GM23248 (cell line): Measurements from ENCODE around the gene C10orf71. TPM values are rescaled to one million over a fixed set of nuclear protein-coding genes. Genes with fewer than 3 reads are reported as not detected.

Experiments
- DNase-seq: peaks from one replicate; pipeline ENCODE4 v3.0.0-alpha.2; 2015
- H2AFZ ChIP-seq: fragments of 200-600 bp; sonication (generic); 2 replicates; pipeline ENCODE4 v1.6.1; 2016; ENCODE audit warnings: antibody characterized with exemption
- H3F3A ChIP-seq: fragments of 200-600 bp; sonication (generic); 2 replicates; pipeline ENCODE4 v1.6.1; 2016; ENCODE audit warnings: mild to moderate bottlenecking, antibody characterized with exemption, mixed run types; ENCODE audit not compliant: insufficient read depth
- H3K27ac ChIP-seq: fragments of 200-600 bp; sonication (generic); 2 replicates; pipeline ENCODE4 v1.5.1; 2016; ENCODE audit warnings: mild to moderate bottlenecking
- H3K27me3 ChIP-seq: fragments of 200-600 bp; sonication (generic); replicated peaks from 2 replicates; pipeline ENCODE4 v1.6.1; 2016; ENCODE audit warnings: mild to moderate bottlenecking; ENCODE audit not compliant: insufficient read depth
- H3K36me3 ChIP-seq: fragments of 200-600 bp; sonication (generic); 2 replicates; pipeline ENCODE4 v1.6.1; 2016; ENCODE audit warnings: low read depth, mild to moderate bottlenecking
- H3K4me1 ChIP-seq: fragments of 200-600 bp; sonication (generic); 2 replicates; pipeline ENCODE4 v1.6.1; 2016; ENCODE audit warnings: mild to moderate bottlenecking; ENCODE audit not compliant: insufficient read depth
- H3K4me2 ChIP-seq: fragments of 200-600 bp; sonication (generic); one replicate; pipeline ENCODE4 v1.6.1; 2016; ENCODE audit warnings: mild to moderate bottlenecking; ENCODE audit not compliant: unreplicated experiment
- H3K4me3 ChIP-seq: fragments of 200-600 bp; sonication (generic); 2 replicates; pipeline ENCODE4 v1.5.1; 2016; ENCODE audit warnings: mild to moderate bottlenecking
- H3K79me2 ChIP-seq: fragments of 200-600 bp; sonication (generic); 2 replicates; pipeline ENCODE4 v1.6.1; 2016; ENCODE audit warnings: mild to moderate bottlenecking; ENCODE audit not compliant: insufficient read depth
- H3K9ac ChIP-seq: fragments of 200-600 bp; sonication (generic); 2 replicates; pipeline ENCODE4 v1.6.1; 2016; ENCODE audit warnings: mild to moderate bottlenecking
- H3K9me2 ChIP-seq: fragments of 200-600 bp; sonication (generic); 2 replicates; pipeline ENCODE4 v1.6.1; 2016; ENCODE audit warnings: mixed run types, mild to moderate bottlenecking, moderate library complexity; ENCODE audit not compliant: insufficient read depth
- H3K9me3 ChIP-seq: fragments of 200-600 bp; sonication (generic); one replicate; pipeline ENCODE4 v1.6.1; 2017; ENCODE audit warnings: low read depth
- H4K20me1 ChIP-seq: fragments of 200-600 bp; sonication (generic); 2 replicates; pipeline ENCODE4 v1.6.0; 2016; ENCODE audit not compliant: insufficient read depth
- EZH2 ChIP-seq: fragments of 200-600 bp; sonication (generic); IDR thresholded peaks from 2 replicates; pipeline ENCODE4 v1.6.1; 2018; ENCODE audit warnings: antibody characterized with exemption, mild to moderate bottlenecking; ENCODE audit not compliant: insufficient read depth, poor library complexity, severe bottlenecking
- EZH2phosphoT487 ChIP-seq: fragments of 200-600 bp; sonication (generic); IDR thresholded peaks from 2 replicates; pipeline ENCODE4 v1.6.1; 2018; ENCODE audit warnings: antibody characterized with exemption, moderate library complexity, mild to moderate bottlenecking, low read depth; ENCODE audit not compliant: insufficient read depth
- WGBS, 2 experiments: methylation state at CpG; one replicate each; pipeline ENCODE4 v1.1.6; 2015 to 2017; ENCODE audit warnings: low lambda C conversion rate in 2 of 2, low coverage in 1 of 2; ENCODE audit errors: missing lambda C conversion rate in 2 of 2; 5-methylcytosine and 5-hydroxymethylcytosine counted together
- in situ Hi-C: fragments of 300-500 bp; cut with MboI; formaldehyde crosslinking; loops from 2 replicates; pipeline ENCODE4 v1.15.0; 2020
- polyA plus RNA-seq: library from polyadenylated mRNA; unstranded; fragments of >200 nt; fragmentation: Nextera tagmentation; extraction: Ambion mirVana; gene quantifications from 2 replicates; pipeline ENCODE4 v1.2.1, GENCODE V29; 2016
- total RNA-seq: library from RNA; depleted of rRNA; stranded (reverse); fragments of >200 nt; shearing (Covaris generic); gene quantifications from 2 replicates; pipeline ENCODE4 v1.2.3, GENCODE V29; 2014

The C10orf71 gene
- total and polyA plus RNA-seq, 2 experiments from 2014 or later, result not detected

DNA sequence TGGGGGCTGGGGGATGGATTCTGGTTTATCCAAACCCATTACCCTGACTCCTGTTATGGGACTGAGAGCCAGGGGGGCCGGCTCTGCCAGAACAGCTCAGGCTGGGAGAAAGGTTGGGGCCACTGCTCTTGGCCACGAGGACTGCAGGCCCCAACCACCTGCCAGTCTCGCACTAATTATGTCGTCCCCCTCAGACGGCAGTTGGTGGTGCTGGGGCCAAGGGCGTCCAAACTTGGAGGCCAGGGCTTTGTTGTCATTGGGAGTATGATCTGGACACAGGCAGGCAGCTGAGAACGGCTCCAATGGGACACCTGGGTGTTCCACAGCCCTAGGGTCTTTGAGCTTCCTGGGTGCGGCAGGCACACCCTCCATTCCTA lies 62.2 kb downstream of the C10orf71 start:
- TF ChIP-seq EZH2phosphoT487 (no peak), EZH2 (no peak)
- DNase-seq, result no peak
- no peak overlapping the region for H3K27ac ChIP-seq
- no peak overlapping the region for H3K9ac ChIP-seq
- H3K9me2 ChIP-seq, result no peaks in the 10 kb centered on the region
- no peaks in the 10 kb centered on the region for H3F3A ChIP-seq
- no peaks in the 10 kb centered on the region for H3K36me3 ChIP-seq
- no peak overlapping the region for H2AFZ ChIP-seq
- no peaks in the 10 kb centered on the region for H3K9me3 ChIP-seq
- in situ Hi-C loops, result no loop called here
- 65 to 69% methylated on average over 7 to 8 of the region's 8 CpGs for WGBS, 2 experiments
- no peak overlapping the region for H3K4me2 ChIP-seq
- no peaks in the 10 kb centered on the region for H3K79me2 ChIP-seq
- no peaks in the 10 kb centered on the region for H4K20me1 ChIP-seq
- no peak overlapping the region for H3K4me3 ChIP-seq
- no peaks in the 10 kb centered on the region for H3K4me1 ChIP-seq
- 0 out of 2 replicates have a peak, but pooled peaks cover 11% of the 10 kb centered on the region for H3K27me3 ChIP-seq

DNA sequence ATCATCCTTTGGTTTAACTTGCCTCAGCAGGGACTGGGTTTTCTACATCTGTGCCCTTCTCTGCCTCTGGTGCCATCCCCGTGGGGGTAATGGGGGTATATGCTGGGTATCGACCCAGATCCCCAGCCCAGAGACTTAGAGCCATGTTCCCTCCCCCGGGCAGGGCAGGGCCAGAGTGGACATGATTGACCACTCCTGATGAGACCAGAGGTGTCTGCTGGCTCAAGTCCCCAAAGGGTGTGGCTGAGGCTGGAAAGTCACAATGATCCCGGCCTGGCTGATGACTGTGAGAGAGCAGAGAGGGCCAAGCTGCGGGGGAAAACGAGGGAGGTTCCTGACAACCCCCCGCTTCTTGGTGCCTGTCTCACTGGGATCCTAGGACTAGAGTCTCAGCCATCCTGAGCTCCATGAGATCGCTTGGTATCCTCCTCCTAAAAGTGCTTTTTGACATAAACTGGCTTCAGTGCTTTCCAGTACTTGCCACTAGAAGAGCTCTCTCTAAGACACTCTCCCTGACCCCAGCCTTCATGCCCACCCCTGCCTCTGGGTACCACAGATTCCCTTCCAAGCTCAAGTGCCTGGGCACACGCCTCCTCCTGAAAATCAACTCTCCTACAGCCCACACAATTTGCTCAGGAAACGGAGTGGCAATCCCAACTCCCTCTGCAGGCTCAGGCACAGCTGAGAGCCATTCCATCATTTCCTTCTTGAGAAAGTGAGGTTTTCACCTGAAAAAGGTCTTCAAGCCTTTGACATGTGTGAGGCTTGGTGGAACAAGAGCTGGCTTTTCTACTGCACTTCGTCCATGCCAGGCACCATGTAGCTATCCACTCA lies 63.0 kb downstream of the C10orf71 start:
- 41 to 55% methylated on average over 9 to 11 of the region's 11 CpGs for whole genome bisulfite sequencing, 2 experiments
- in situ Hi-C loops, result no loop called here
- TF ChIP-seq EZH2 (no peak), EZH2phosphoT487 (no peak)

DNA sequence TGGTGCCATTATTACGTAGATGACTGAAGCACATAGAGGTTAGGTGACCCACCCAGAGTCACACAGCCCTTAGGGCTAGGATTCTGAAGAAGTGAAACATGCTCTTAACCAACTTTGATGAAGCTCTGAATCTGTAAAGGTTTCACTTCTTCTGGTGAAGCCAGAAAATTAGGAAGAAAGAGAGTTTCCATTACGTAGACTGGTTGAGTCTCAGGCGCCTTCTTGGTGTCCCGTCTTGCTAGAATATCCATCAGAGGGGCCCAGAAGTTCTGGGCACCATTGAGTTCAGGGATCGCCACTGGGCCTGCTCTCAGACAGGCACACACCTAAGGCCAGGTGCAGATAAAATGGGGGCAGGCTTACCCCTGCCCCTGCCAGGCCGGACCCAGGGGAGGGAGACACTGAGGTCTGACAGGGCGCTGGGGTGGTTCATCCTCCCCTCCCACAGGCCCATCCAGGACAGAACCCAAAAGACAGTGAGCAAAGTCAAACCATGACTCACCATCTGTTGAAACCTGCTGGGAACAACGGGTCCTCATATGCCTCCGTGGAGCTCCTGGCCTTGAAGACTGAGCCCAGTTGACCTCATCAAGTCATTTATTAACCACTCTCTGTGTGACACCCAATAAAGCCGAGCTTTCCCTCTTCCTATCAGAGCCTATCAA lies 63.8 kb downstream of the C10orf71 start:
- no peaks in the 10 kb centered on the region for H3K36me3 ChIP-seq
- no peak overlapping the region for H3K4me2 ChIP-seq
- H3K4me3 ChIP-seq, result no peak overlapping the region
- H3K9me3 ChIP-seq, result no peaks in the 10 kb centered on the region
- no peak overlapping the region for H2AFZ ChIP-seq
- H3K27me3 ChIP-seq, result 0 out of 2 replicates have a peak, but pooled peaks cover 11% of the 10 kb centered on the region
- H3K79me2 ChIP-seq, result no peaks in the 10 kb centered on the region
- H3K9ac ChIP-seq, result no peak overlapping the region
- no peaks in the 10 kb centered on the region for H4K20me1 ChIP-seq
- TF ChIP-seq EZH2, result no peak
- TF ChIP-seq EZH2phosphoT487, result no peak
- in situ Hi-C loops, result no loop called here
- no peaks in the 10 kb centered on the region for H3K4me1 ChIP-seq
- no peaks in the 10 kb centered on the region for H3K9me2 ChIP-seq
- 71 to 72% methylated on average over 10 of the region's 10 CpGs for WGBS, 2 experiments
- H3K27ac ChIP-seq, result no peak overlapping the region
- no peaks in the 10 kb centered on the region for H3F3A ChIP-seq
- no peak for DNase-seq

More for the DNA sequence above, 63.0 kb downstream of the C10orf71 start:
- H3K4me1 ChIP-seq, result no peaks in the 10 kb centered on the region
- H3K9me3 ChIP-seq, result no peaks in the 10 kb centered on the region
- no peaks in the 10 kb centered on the region for H3K79me2 ChIP-seq
- H3K36me3 ChIP-seq, result no peaks in the 10 kb centered on the region
- 0 out of 2 replicates have a peak, but pooled peaks cover 11% of the 10 kb centered on the region for H3K27me3 ChIP-seq
- no peak for DNase-seq
- H2AFZ ChIP-seq, result no peak overlapping the region
- H3K9ac ChIP-seq, result no peak overlapping the region
- H3F3A ChIP-seq, result no peaks in the 10 kb centered on the region
- H3K4me3 ChIP-seq, result no peak overlapping the region
- H3K4me2 ChIP-seq, result no peak overlapping the region
- no peaks in the 10 kb centered on the region for H4K20me1 ChIP-seq
- no peak overlapping the region for H3K27ac ChIP-seq
- H3K9me2 ChIP-seq, result no peaks in the 10 kb centered on the region

DNA sequence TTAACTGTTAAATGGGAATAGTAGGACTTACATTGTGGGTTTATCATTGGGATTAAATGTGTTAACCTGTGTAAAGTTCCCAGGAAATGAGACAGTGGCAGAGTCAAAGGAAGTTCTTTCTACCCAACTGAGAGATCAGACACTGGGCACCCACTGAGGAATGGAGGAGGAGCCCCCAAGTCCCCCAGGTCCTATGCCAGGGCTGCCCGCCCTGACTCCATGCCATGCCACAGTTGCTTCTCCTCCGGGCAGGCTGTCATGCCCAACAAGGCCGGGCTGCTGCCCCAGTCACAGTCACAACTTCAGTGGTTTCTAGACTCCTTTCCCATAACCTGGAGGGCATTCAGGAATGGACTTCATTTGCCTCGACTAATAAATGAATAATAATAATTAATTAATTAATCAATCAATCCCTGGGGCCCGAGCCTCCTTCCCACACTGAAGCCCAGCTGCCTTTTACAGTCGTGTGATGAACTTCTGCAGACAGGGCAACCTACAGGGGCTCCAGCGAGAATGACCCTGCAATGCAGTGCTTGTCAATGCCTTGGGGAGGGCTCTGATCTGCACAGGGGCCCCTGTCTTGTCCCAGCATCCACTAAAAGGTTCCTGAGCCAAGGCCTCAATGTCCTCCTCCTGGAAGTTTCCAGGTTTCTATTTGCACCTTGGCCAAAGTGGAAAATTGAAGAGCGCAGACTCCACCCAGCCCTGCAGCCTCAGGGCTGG lies 64.5 kb downstream of the C10orf71 start:
- no peak for DNase-seq
- no peak overlapping the region for H3K27ac ChIP-seq
- no peak overlapping the region for H3K4me3 ChIP-seq
- no peaks in the 10 kb centered on the region for H3F3A ChIP-seq
- peaks cover 11% of the 10 kb centered on the region for H3K27me3 ChIP-seq
- H3K9ac ChIP-seq, result no peak overlapping the region
- TF ChIP-seq EZH2phosphoT487 (no peak), EZH2 (no peak)
- H2AFZ ChIP-seq, result no peak overlapping the region
- H3K9me3 ChIP-seq, result no peaks in the 10 kb centered on the region
- in situ Hi-C loops, result no loop called here
- no peaks in the 10 kb centered on the region for H3K9me2 ChIP-seq
- H4K20me1 ChIP-seq, result no peaks in the 10 kb centered on the region
- no peaks in the 10 kb centered on the region for H3K4me1 ChIP-seq
- no peaks in the 10 kb centered on the region for H3K36me3 ChIP-seq
- WGBS, 2 experiments, result 59 to 60% methylated on average over 8 of the region's 8 CpGs
- H3K79me2 ChIP-seq, result no peaks in the 10 kb centered on the region
- no peak overlapping the region for H3K4me2 ChIP-seq
